GM18909 (cell line): ENCODE measurements around the gene ITGB8.

ENCODE experiments used
- ATAC-seq: cut with Tn5 transposase; IDR thresholded peaks from one replicate; pipeline ENCODE4 v1.9.1; 2021; ENCODE audit warnings: mild to moderate bottlenecking; ENCODE audit not compliant: unreplicated experiment, poor library complexity

Gene ITGB8

DNA sequence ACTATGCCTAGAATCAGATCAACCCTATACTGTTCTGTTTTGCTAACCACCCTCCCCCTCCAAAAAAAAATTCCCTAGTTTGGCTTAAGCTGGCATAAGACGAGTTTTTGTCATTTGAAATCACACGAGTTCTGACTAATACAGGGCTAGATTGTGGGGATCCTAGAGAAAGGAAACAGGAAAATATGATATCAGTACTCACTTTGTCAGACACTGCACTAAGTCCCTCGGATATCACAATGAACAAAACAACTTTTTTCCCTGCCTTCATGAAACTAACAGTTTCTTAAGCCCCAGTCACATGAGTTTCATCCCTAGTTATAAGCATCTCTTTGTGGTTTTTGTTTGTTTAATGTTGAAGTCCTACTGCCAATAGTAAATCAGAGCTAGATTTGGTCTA, 118.5 kb downstream of the ITGB8 start:
- ATAC-seq, result no peak

DNA sequence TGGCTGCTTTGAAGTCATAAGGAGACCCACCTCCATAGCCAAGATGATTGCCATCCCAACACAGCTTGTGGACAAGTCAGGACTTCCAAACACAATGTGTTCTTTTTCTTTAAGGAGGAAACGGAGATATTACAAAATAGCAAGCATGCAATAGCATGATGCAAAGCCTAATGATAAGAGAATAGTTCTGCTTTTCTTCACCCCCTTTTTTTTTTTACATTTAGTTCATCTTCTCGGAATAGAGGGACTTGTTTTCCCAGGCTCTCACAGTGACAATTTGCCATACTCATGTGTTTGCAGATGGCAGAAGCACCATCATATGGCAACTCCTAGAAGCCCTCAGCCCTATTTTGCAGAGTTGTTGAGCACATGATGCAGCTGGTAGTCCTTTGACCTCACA, 119.8 kb downstream of the ITGB8 start:
- no peak for ATAC-seq

- ATAC-seq, result no peak
Measured at GRCh38 chr7:20454202-20454601, 123.5 kb downstream of the ITGB8 start.

- no peak for ATAC-seq
Measured at GRCh38 chr7:20456701-20457100, 126.0 kb downstream of the ITGB8 start.

DNA sequence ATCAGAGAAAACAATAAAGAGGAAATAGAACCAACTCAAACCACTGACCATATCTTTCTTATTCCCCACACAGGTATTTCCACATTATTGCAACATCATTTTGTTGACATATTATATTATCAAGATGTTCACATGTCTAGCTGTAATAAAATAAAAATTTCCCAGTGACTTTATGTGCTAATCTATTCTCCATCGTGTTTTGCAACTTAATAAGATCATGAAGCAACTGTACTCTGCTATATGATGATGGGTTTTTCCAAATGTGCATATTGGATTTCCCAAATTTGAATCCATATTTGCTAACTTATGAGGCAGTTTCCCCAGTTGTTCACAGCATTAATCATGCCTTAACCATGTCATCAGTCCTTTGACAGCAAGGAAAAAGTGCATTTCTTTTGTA, 127.8 kb downstream of the ITGB8 start:
- ATAC-seq, result no peak

DNA sequence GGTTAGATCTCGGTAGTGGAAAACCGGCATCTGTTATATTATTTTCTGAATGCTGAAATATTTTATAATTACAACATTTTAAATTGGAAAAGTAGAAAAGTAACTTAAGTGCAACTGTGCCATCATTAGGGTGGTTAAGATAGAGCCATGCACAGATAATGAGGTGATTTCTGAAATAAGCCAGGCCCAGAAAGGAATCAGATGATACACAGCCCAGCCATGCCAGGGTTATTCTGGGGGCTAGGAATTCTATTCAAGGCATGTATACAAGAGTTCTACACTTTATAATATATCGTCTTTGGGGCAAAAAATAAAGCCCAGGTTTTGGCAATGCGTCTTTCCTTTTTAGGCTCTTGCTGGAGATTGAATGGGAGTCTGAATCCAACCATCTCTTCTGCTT, 128.7 kb downstream of the ITGB8 start:
- ATAC-seq, result no peak

GRCh38 chr7:20464891-20465290, 134.2 kb downstream of the ITGB8 start:
- ATAC-seq, result no peak
